ENCODE results near the gene ST8SIA1. TPM values are rescaled to one million over a fixed set of nuclear protein-coding genes. Genes with fewer than 3 reads are reported as not detected.

Gene ST8SIA1
- total RNA-seq, 1 donor from 2014 or later, result 1.8 TPM

DNA sequence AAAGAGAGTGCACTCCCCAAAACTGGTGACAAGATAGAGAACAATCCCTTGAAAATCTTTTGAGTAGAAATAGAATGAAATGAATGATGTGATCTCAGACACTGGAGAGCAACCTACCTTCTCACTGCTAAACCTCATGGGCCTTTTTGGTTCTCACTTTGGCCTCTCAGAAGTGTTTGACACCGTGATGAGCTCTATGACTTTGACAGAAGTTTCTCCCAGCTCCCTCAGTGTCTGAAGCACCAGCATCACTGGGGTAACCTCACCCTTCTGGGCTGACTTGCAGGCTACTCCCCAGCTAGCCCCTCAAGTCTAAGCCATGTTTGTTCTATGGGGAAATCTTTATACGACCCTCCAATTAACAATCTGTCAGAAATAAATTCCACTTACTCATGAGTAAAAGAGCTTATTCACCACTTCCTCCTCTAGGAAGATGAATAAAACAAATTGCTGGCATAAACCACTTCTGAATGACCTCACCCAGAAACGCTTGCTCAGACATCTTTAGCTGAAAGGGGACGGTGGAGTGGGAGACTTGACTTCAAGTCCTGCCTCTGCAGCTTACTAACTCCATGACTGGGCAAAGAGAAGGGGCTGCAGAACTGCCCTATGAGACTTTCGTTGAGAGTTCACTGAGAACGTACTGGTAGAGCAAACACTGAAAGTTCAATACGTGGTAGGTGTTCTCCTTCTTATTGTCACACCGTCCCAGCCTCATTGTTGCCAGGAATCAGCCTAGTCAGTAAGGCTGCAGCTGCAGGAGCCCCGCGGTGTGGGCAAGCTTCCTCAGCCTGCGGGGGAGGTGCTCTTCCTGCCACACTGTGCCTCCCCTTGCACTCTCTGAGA lies 46.5 kb downstream of the ST8SIA1 start:
- Mint-ChIP-seq H3K27ac (peak overlapping the region; percentile 58), H3K4me3 (no peak overlapping the region), H3K4me1 (peaks cover 26% of the 10 kb centered on the region), H3K27me3 (ENCODE audit: insufficient read depth, low read depth) (no peaks in the 10 kb centered on the region), H3K36me3 (peaks cover 17% of the 10 kb centered on the region), H3K9me3 (no peaks in the 10 kb centered on the region)
- Histone ChIP-seq H3K79me2 (ENCODE audit: low read depth) (no peaks in the 10 kb centered on the region), H3K27ac (no peak overlapping the region), H3K4me2 (peak overlapping the region; percentile 1), H3K27me3 (no peaks in the 10 kb centered on the region), H3K36me3 (no peaks in the 10 kb centered on the region), H3K4me1 (peaks cover 7% of the 10 kb centered on the region), H4K20me1 (ENCODE audit: low read depth) (no peaks in the 10 kb centered on the region), H3F3A (ENCODE audit: low read depth) (no peaks in the 10 kb centered on the region), H3K9me3 (ENCODE audit: low read depth) (no peaks in the 10 kb centered on the region), H3K9ac (no peak overlapping the region), H3K4me3 (no peak overlapping the region), H2AFZ (replicated peaks) (peak overlapping the region; percentile 13)
- TF ChIP-seq, protein P1, sequence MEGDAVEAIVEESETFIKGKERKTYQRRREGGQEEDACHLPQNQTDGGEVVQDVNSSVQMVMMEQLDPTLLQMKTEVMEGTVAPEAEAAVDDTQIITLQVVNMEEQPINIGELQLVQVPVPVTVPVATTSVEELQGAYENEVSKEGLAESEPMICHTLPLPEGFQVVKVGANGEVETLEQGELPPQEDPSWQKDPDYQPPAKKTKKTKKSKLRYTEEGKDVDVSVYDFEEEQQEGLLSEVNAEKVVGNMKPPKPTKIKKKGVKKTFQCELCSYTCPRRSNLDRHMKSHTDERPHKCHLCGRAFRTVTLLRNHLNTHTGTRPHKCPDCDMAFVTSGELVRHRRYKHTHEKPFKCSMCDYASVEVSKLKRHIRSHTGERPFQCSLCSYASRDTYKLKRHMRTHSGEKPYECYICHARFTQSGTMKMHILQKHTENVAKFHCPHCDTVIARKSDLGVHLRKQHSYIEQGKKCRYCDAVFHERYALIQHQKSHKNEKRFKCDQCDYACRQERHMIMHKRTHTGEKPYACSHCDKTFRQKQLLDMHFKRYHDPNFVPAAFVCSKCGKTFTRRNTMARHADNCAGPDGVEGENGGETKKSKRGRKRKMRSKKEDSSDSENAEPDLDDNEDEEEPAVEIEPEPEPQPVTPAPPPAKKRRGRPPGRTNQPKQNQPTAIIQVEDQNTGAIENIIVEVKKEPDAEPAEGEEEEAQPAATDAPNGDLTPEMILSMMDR (IDR thresholded peaks at IDR 0.05), result no peak
- TF ChIP-seq EZH2phosphoT487 (IDR thresholded peaks at IDR 0.05), result no peak
- no peak for TF ChIP-seq EZH2 (IDR thresholded peaks at IDR 0.05)
- DNase-seq (ENCODE audit: low spot score), result peak; percentile 41

DNA sequence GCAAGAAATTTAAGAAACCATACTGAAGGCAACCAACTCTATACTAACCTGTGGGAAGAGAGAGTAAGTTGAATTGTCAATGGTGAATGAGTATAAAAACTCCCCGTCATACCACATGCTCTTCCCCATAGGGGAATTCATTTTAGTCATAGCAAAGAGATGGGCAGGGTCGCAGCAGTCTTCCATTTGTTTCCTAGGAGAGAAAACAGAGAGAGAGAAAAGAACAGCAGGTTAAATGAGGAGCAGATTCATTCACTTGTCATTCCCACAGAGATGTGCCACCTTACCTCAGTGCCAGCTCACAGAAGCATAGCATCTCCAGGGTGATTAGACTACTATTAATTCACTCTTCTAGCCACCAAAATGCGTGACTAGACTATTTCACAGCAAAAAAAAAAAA lies 47.4 kb downstream of the ST8SIA1 start:
- Histone ChIP-seq H3K79me2 (ENCODE audit: low read depth) (no peaks in the 10 kb centered on the region), H3K9ac (no peak overlapping the region), H3F3A (ENCODE audit: low read depth) (no peaks in the 10 kb centered on the region), H3K27me3 (no peaks in the 10 kb centered on the region), H4K20me1 (ENCODE audit: low read depth) (no peaks in the 10 kb centered on the region), H3K4me1 (peaks cover 7% of the 10 kb centered on the region), H3K27ac (no peak overlapping the region), H3K36me3 (no peaks in the 10 kb centered on the region), H2AFZ (replicated peaks) (no peak overlapping the region), H3K9me3 (ENCODE audit: low read depth) (no peaks in the 10 kb centered on the region), H3K4me2 (no peak overlapping the region), H3K4me3 (no peak overlapping the region)
- Mint-ChIP-seq H3K4me1 (peaks cover 32% of the 10 kb centered on the region), H3K27ac (no peak overlapping the region), H3K9me3 (no peaks in the 10 kb centered on the region), H3K4me3 (no peak overlapping the region), H3K27me3 (ENCODE audit: insufficient read depth, low read depth) (no peaks in the 10 kb centered on the region), H3K36me3 (peaks cover 17% of the 10 kb centered on the region)
- no peak for DNase-seq (ENCODE audit: low spot score)
- no peak for TF ChIP-seq EZH2phosphoT487 (IDR thresholded peaks at IDR 0.05)
- no peak for TF ChIP-seq EZH2 (IDR thresholded peaks at IDR 0.05)
- TF ChIP-seq, protein P1 (IDR thresholded peaks at IDR 0.05), result no peak

DNA sequence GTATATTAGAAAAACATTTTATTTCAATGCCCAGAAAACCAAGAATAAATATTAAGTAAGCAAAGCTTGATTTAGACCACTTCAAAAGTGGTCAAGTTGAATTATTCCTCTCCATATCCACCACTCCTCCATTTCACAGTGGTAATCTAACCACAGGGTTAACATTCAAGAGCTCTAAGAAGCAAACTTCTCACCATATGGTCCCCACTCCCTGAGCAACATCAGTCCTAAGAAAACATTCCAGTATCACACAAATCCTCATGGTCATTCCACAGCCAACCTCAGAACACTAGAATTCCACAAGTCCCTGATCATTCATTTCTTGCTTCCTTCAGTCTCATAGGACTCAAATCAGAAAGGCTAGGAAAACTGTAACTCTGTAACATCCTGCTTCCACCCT lies 47.9 kb downstream of the ST8SIA1 start:
- Histone ChIP-seq H3K9me3 (ENCODE audit: low read depth) (no peaks in the 10 kb centered on the region), H3K4me3 (no peak overlapping the region), H3K4me2 (no peak overlapping the region), H3K36me3 (no peaks in the 10 kb centered on the region), H2AFZ (replicated peaks) (no peak overlapping the region), H3K27ac (no peak overlapping the region), H3F3A (ENCODE audit: low read depth) (no peaks in the 10 kb centered on the region), H4K20me1 (ENCODE audit: low read depth) (no peaks in the 10 kb centered on the region), H3K4me1 (peaks cover 7% of the 10 kb centered on the region), H3K79me2 (ENCODE audit: low read depth) (no peaks in the 10 kb centered on the region), H3K27me3 (no peaks in the 10 kb centered on the region), H3K9ac (no peak overlapping the region)
- Mint-ChIP-seq H3K27me3 (ENCODE audit: insufficient read depth, low read depth) (no peaks in the 10 kb centered on the region), H3K4me3 (no peak overlapping the region), H3K4me1 (peaks cover 32% of the 10 kb centered on the region), H3K36me3 (peaks cover 17% of the 10 kb centered on the region), H3K27ac (no peak overlapping the region), H3K9me3 (no peaks in the 10 kb centered on the region)
- no peak for DNase-seq (ENCODE audit: low spot score)
- TF ChIP-seq EZH2phosphoT487 (IDR thresholded peaks at IDR 0.05), result no peak
- no peak for TF ChIP-seq EZH2 (IDR thresholded peaks at IDR 0.05)
- TF ChIP-seq, protein P1 (IDR thresholded peaks at IDR 0.05), result no peak

All from neural progenitor cell (in vitro differentiated cells).